Upper lobe of left lung (tissue), 6 donors: ENCODE data around the gene THSD1. TPM values are rescaled to one million over a fixed set of nuclear protein-coding genes. Genes with fewer than 3 reads are reported as not detected.

Experiments
- ATAC-seq, 2 donors: fragments of 200-7000 bp; cut with Tn5 transposase; one replicate each; pipeline ENCODE4 v1.9.1; 2022; ENCODE audit warnings: mild to moderate bottlenecking in 2 of 2, moderate library complexity in 2 of 2; ENCODE audit not compliant: low FRiP score in 2 of 2
- DNase-seq, 2 donors: peaks; one replicate each; pipeline ENCODE4 v3.0.0-alpha.2; 2019 to 2020
- H3K27ac ChIP-seq, 4 donors: fragments of 200-600 bp; sonication (generic); one replicate each; pipeline ENCODE4 v1.5.1; 2016 to 2019
- H3K27me3 ChIP-seq, 4 donors: fragments of 200-600 bp; sonication (generic); one replicate each; pipeline ENCODE4 v1.5.1; 2017 to 2019
- H3K36me3 ChIP-seq, 4 donors: fragments of 200-600 bp; sonication (generic); one replicate each; pipeline ENCODE4 v1.5.1; 2016 to 2019
- H3K4me1 ChIP-seq, 4 donors: fragments of 200-600 bp; sonication (generic); one replicate each; pipeline ENCODE4 v1.5.1; 2018 to 2019
- H3K4me3 ChIP-seq, 4 donors: fragments of 200-600 bp; sonication (generic); one replicate each; pipeline ENCODE4 v1.5.1; 2017 to 2019; ENCODE audit warnings: mild to moderate bottlenecking in 2 of 4, moderate library complexity in 1 of 4
- H3K9me3 ChIP-seq, 4 donors: fragments of 200-600 bp; sonication (generic); one replicate each; pipeline ENCODE4 v1.5.1; 2018 to 2019
- EP300 ChIP-seq, 4 donors: sonication (generic); formaldehyde crosslinking; IDR thresholded peaks; one replicate each; pipeline ENCODE4 v1.5.1; 2017; ENCODE audit warnings: antibody characterized with exemption in 4 of 4, control low read depth in 2 of 4
- POLR2A ChIP-seq, 4 donors: fragments of 450-650 bp; IDR thresholded peaks; one replicate each; pipeline ENCODE4 v1.5.1; 2016 to 2017; ENCODE audit warnings: antibody characterized with exemption in 4 of 4, mild to moderate bottlenecking in 2 of 4
- POLR2AphosphoS5 ChIP-seq, 2 donors: sonication (generic); formaldehyde crosslinking; IDR thresholded peaks; one replicate each; pipeline ENCODE4 v1.5.1; 2017; ENCODE audit warnings: antibody characterized with exemption in 2 of 2
- WGBS, 2 donors: methylation state at CpG; one replicate each; pipeline ENCODE4 v1.1.5; 2017 to 2018; 5-methylcytosine and 5-hydroxymethylcytosine counted together
- total RNA-seq, 6 donors: library from RNA; depleted of rRNA in 4 of 6; stranded (reverse); fragments of >200 nt in 4 of 6; gene quantifications; one replicate each; pipeline versions ENCODE4 v1.1.0 to v1.2.1, GENCODE V29; 2016 to 2021
- TF ChIP-seq, protein P1 (sequence below), 6 experiments: fragments of 450-650 bp in 4 of 6; fragments of 200-600 bp in 2 of 6; sonication (generic) in 2 of 6; IDR thresholded peaks; one replicate each; pipeline ENCODE4 v1.5.1; 2016 to 2019; ENCODE audit warnings: antibody characterized with exemption in 6 of 6
- donor health status: DM: no; HTN: no; CAD: no; lungs with moderate emphysema.
- donor health status: DM: no; HTN: yes; CAD: no; lungs with severe emphysema.

Gene THSD1
- total RNA-seq, 6 donors from 2014 or later = 5.5 to 19.8 (median 12.1) TPM

DNA sequence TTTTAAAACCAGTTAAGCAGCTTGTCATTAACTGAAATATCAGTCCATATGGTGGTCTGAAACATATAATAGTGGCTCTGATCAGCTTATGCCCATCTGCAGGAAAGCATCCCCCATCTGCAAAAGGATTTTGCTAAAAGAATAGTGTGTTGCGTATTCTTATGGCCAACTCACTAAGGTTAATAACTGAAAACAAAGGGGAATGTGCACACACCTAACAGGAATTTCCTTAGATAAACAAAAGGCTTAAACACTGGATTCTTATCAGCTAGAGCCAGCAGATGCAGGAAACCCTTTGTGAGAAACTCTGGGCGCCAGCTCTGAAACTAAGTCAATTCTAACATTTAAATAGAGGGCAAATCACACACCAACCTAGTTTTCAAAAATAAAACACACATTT, 22.3 kb upstream of the THSD1 start:
- 55 to 56% methylated on average over 2 of the region's 2 CpGs for WGBS, 2 donors
- peak overlapping the region in 1 of 4 donors; percentile 43 for H3K27ac ChIP-seq
- TF ChIP-seq, protein P1, sequence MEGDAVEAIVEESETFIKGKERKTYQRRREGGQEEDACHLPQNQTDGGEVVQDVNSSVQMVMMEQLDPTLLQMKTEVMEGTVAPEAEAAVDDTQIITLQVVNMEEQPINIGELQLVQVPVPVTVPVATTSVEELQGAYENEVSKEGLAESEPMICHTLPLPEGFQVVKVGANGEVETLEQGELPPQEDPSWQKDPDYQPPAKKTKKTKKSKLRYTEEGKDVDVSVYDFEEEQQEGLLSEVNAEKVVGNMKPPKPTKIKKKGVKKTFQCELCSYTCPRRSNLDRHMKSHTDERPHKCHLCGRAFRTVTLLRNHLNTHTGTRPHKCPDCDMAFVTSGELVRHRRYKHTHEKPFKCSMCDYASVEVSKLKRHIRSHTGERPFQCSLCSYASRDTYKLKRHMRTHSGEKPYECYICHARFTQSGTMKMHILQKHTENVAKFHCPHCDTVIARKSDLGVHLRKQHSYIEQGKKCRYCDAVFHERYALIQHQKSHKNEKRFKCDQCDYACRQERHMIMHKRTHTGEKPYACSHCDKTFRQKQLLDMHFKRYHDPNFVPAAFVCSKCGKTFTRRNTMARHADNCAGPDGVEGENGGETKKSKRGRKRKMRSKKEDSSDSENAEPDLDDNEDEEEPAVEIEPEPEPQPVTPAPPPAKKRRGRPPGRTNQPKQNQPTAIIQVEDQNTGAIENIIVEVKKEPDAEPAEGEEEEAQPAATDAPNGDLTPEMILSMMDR (IDR thresholded peaks at IDR 0.05) = no peak
- no peak for TF ChIP-seq POLR2AphosphoS5 (IDR thresholded peaks at IDR 0.05)
- peak in 1 of 4 donors; percentile 58 for TF ChIP-seq EP300 (IDR thresholded peaks at IDR 0.05)
- TF ChIP-seq POLR2A (IDR thresholded peaks at IDR 0.05) = no peak
- peaks cover 12 to 61% (median 22%) of the 10 kb centered on the region in 4 donors for H3K36me3 ChIP-seq
- no peak for ATAC-seq
- no peaks in the 10 kb centered on the region for H3K9me3 ChIP-seq
- no peak overlapping the region for H3K4me3 ChIP-seq
- H3K27me3 ChIP-seq = no peaks in the 10 kb centered on the region
- peaks cover 8 to 18% (median 13%) of the 10 kb centered on the region in 4 donors for H3K4me1 ChIP-seq
- DNase-seq = no peak

DNA sequence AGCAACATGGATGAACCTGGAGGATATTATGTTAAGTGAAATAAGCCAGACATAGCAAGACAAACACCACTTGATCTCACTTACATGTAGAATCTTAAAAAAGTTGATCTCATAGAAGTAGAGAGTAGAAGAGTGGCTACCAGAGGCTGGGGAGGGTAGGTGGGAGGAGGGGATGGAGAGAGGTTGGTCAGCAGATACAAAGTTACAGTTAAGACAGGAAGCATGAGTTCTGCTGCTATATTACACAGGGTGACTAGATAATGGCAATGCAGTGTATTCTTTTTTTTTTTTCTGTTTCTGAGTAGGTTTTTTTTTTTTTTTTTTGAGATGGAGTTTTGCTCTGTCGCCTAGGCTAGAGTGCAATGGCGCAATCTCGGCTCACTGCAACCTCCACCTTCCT, 15.2 kb upstream of the THSD1 start:
- DNase-seq (no peak), ATAC-seq (no peak)
- Histone ChIP-seq H3K27ac (no peak overlapping the region), H3K4me1 (peaks cover 0 to 3% (median 0%) of the 10 kb centered on the region in 4 donors), H3K4me3 (no peak overlapping the region), H3K36me3 (peaks cover 5 to 74% (median 30%) of the 10 kb centered on the region in 4 donors), H3K9me3 (no peaks in the 10 kb centered on the region), H3K27me3 (no peaks in the 10 kb centered on the region)
- TF ChIP-seq POLR2AphosphoS5 (IDR thresholded peaks at IDR 0.05) (no peak), EP300 (IDR thresholded peaks at IDR 0.05) (no peak), POLR2A (IDR thresholded peaks at IDR 0.05) (no peak)
- TF ChIP-seq, protein P1 (IDR thresholded peaks at IDR 0.05) = no peak
- 80 to 85% methylated on average over 3 of the region's 3 CpGs for WGBS, 2 donors

DNA sequence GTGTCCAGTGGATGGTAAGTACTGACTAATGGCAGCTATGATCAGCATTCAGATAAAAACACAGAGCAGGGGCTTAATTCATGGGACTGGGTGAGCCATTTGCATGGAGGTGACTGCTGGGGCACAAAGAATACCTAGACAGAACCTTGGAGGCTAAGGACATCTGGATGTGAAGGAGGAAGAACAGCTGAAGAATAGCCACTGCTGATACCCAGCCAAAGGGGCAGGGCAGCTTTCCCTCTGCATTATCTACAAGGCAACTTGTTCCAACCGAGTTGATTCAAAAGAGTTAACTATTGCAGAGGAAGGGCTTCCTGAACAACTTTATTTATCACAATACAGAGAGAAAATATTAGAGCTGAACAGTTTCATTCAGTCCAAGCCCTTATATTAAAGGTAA, 13.1 kb upstream of the THSD1 start:
- 40 to 54% methylated on average over 1 of the region's 1 CpG for WGBS, 2 donors
- H3K27me3 ChIP-seq = no peaks in the 10 kb centered on the region
- peak overlapping the region in 1 of 4 donors; percentile 43 for H3K27ac ChIP-seq
- H3K4me1 ChIP-seq = no peaks in the 10 kb centered on the region
- H3K4me3 ChIP-seq = no peak overlapping the region
- ATAC-seq = no peak
- H3K36me3 ChIP-seq = peaks cover 9 to 71% (median 42%) of the 10 kb centered on the region in 4 donors
- H3K9me3 ChIP-seq = no peaks in the 10 kb centered on the region
- no peak for DNase-seq
- TF ChIP-seq POLR2A (IDR thresholded peaks at IDR 0.05) = no peak
- TF ChIP-seq EP300 (IDR thresholded peaks at IDR 0.05) = no peak
- TF ChIP-seq, protein P1 (IDR thresholded peaks at IDR 0.05) = no peak
- no peak for TF ChIP-seq POLR2AphosphoS5 (IDR thresholded peaks at IDR 0.05)

DNA sequence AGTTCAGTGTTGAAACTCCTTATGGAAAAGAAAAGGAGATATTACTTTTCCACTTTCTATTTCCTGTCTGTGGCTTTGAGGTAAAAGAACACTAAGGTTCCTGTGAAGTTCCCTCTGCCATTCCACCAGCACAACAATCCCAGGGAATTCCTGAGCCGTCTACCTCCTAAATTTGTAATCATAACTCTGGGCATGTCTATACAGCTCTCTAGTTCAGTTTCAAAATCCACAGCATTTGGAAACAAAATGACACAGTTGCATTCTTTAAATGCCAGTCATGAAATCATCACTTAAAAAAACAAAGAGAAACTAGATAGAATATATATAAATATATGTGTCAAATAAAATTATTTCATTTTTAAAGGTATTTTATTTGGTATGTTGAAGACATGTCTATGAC, 9.0 kb upstream of the THSD1 start:
- Histone ChIP-seq H3K9me3 (no peaks in the 10 kb centered on the region), H3K4me3 (no peak overlapping the region), H3K27me3 (no peaks in the 10 kb centered on the region), H3K4me1 (no peaks in the 10 kb centered on the region), H3K27ac (no peak overlapping the region), H3K36me3 (peaks cover 9 to 46% (median 29%) of the 10 kb centered on the region in 4 donors)
- WGBS, 2 donors = 48 to 59% methylated on average over 1 of the region's 1 CpG
- TF ChIP-seq, protein P1 (IDR thresholded peaks at IDR 0.05) = no peak
- TF ChIP-seq POLR2AphosphoS5 (IDR thresholded peaks at IDR 0.05) (no peak), EP300 (IDR thresholded peaks at IDR 0.05) (no peak)
- ATAC-seq (no peak), DNase-seq (no peak)

GRCh38 chr13:52414051-52414450, 8.1 kb upstream of the THSD1 start:
- DNase-seq = no peak
- ATAC-seq = no peak
- H3K4me1 ChIP-seq = no peaks in the 10 kb centered on the region
- no peak overlapping the region for H3K27ac ChIP-seq
- no peaks in the 10 kb centered on the region for H3K27me3 ChIP-seq
- H3K4me3 ChIP-seq = no peak overlapping the region
- TF ChIP-seq POLR2AphosphoS5 (IDR thresholded peaks at IDR 0.05) = no peak
- peaks cover 9 to 46% (median 27%) of the 10 kb centered on the region in 4 donors for H3K36me3 ChIP-seq
- 92 to 100% methylated on average over 1 of the region's 1 CpG for WGBS, 2 donors
- no peaks in the 10 kb centered on the region for H3K9me3 ChIP-seq
